Activated B cell treated with CpG ODN at 0.5 μM for 24 hours (primary cell): ENCODE data around the gene AOC2. TPM values are rescaled to one million over a fixed set of nuclear protein-coding genes. Genes with fewer than 3 reads are reported as not detected.

Experiments
- ATAC-seq: fragments of 200-7000 bp; cut with Tn5 transposase; one replicate; pipeline ENCODE4 v1.10.0; 2021; ENCODE audit warnings: low read depth, mild to moderate bottlenecking, moderate library complexity
- CTCF ChIA-PET: fragments of 350-600 bp; sonication (Branson Sonifier 250); formaldehyde crosslinking; loops from one replicate; lab custom pipeline; 2021; ENCODE audit warnings: antibody characterized with exemption; lab: Charles Lee
- POLR2A ChIA-PET: fragments of 350-600 bp; sonication (Branson Sonifier 250); formaldehyde crosslinking; loops from one replicate; lab custom pipeline; 2021; ENCODE audit warnings: antibody characterized with exemption; lab: Charles Lee
- DNase-seq: peaks from one replicate; pipeline ENCODE4 v3.0.0; 2022
- H3K27ac Mint-ChIP-seq: one replicate; pipeline ENCODE4 v1.8.0; 2020; ENCODE audit warnings: mixed read lengths
- H3K27me3 Mint-ChIP-seq: one replicate; pipeline ENCODE4 v1.8.0; 2021; ENCODE audit warnings: mixed read lengths
- H3K36me3 Mint-ChIP-seq: one replicate; pipeline ENCODE4 v1.8.0; 2021; ENCODE audit warnings: low read depth, mixed read lengths
- H3K4me1 Mint-ChIP-seq: one replicate; pipeline ENCODE4 v1.8.0; 2021; ENCODE audit warnings: mixed read lengths
- H3K4me3 Mint-ChIP-seq: one replicate; pipeline ENCODE4 v1.8.0; 2020; ENCODE audit warnings: mild to moderate bottlenecking, mixed read lengths
- H3K9me3 Mint-ChIP-seq: one replicate; pipeline ENCODE4 v1.8.0; 2020; ENCODE audit warnings: mixed read lengths
- intact Hi-C: fragments of 100-400 bp; cut with micrococcal nuclease; formaldehyde crosslinking; loops from one replicate; pipeline ENCODE4 v1.15.1; 2024
- total RNA-seq: library from RNA; stranded (reverse); gene quantifications from 2 replicates; pipeline ENCODE4 v1.2.3, GENCODE V29; 2022
- TF ChIP-seq, protein P1 (sequence below): fragments of 200-600 bp; IDR thresholded peaks from one replicate; pipeline ENCODE4 v1.8.0; 2022; ENCODE audit warnings: antibody characterized with exemption, mild to moderate bottlenecking

The AOC2 gene
- 2.0 and 3.9 TPM in 2 replicates for total RNA-seq

DNA sequence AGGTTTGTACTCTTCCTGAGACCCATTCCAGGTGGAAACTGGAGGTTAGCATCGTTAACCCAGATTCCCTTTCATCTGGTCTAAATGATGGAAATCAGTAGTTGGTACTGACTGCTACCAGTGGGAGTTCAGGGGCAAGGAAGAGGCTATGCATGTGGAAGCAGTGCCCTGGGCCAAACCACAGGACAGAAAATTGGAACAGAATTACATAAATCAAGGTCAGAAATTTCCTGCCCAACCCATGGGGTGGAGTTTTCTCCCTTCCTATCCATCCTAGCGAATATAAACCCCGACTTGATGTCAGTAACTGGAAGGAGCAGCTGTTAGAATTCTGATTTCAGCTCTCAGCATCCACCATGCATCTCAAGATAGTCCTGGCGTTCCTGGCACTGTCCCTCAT lies at the start of gene AOC2:
TSS of gene AOC2 (plus strand) at position 310 of the 400 bp plus-strand sequence. CDS start at position 357, 47 bp downstream.
- peaks cover 63% of the 10 kb centered on the region for H3K36me3 Mint-ChIP-seq
- POLR2A ChIA-PET = interaction anchor here (1.3 to 2.1 kb wide), 3 partner anchors 154 to 471 kb away, joined by 3 to 8 read pairs (median 5); partner anchors contain the start of genes RPL27 and TMEM106A

DNA sequence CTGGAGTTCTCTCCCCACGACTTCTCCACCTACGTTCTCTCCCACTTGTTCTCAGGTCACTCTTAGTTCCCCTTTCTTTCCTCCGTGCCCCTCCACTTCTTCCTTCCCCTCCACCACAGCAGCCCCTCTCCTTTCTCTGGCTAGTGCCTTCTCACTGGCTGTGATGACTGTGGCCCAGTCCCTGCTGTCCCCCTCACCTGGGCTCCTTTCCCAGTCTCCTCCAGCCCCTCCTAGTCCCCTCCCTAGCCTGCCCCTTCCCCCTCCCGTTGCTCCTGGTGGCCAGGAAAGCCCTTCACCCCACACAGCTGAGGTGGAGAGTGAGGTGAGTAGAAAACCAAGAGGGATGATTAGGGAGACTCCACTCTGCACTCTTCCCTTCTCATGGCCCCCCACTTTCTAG lies 49.3 kb upstream of the AOC2 start:
- no peak for DNase-seq
- no peaks in the 10 kb centered on the region for H3K9me3 Mint-ChIP-seq
- ChIA-PET CTCF (no interaction called here), POLR2A (no interaction called here)
- no peak overlapping the region for H3K4me3 Mint-ChIP-seq
- peaks cover 11% of the 10 kb centered on the region for H3K36me3 Mint-ChIP-seq
- peaks cover 28% of the 10 kb centered on the region for H3K4me1 Mint-ChIP-seq
- peaks cover 3% of the 10 kb centered on the region for H3K27me3 Mint-ChIP-seq
- intact Hi-C loops = no loop called here
- ATAC-seq = no peak
- TF ChIP-seq, protein P1, sequence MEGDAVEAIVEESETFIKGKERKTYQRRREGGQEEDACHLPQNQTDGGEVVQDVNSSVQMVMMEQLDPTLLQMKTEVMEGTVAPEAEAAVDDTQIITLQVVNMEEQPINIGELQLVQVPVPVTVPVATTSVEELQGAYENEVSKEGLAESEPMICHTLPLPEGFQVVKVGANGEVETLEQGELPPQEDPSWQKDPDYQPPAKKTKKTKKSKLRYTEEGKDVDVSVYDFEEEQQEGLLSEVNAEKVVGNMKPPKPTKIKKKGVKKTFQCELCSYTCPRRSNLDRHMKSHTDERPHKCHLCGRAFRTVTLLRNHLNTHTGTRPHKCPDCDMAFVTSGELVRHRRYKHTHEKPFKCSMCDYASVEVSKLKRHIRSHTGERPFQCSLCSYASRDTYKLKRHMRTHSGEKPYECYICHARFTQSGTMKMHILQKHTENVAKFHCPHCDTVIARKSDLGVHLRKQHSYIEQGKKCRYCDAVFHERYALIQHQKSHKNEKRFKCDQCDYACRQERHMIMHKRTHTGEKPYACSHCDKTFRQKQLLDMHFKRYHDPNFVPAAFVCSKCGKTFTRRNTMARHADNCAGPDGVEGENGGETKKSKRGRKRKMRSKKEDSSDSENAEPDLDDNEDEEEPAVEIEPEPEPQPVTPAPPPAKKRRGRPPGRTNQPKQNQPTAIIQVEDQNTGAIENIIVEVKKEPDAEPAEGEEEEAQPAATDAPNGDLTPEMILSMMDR = no peak
- H3K27ac Mint-ChIP-seq = no peak overlapping the region

More for the DNA sequence above, at the start of gene AOC2:
- H3K27ac Mint-ChIP-seq = no peak within 1 kb of the TSS
- CTCF ChIA-PET = interaction anchor here (1.5 to 2.5 kb wide), 3 partner anchors 85 to 328 kb away, joined by 3 to 19 read pairs (median 7); partner anchors contain the start of gene RPL27
- H3K27me3 Mint-ChIP-seq = no peaks in the 10 kb centered on the region
- no peaks in the 10 kb centered on the region for H3K9me3 Mint-ChIP-seq
- H3K4me3 Mint-ChIP-seq = no peak within 1 kb of the TSS
- peaks cover 17% of the 10 kb centered on the region for H3K4me1 Mint-ChIP-seq
- ATAC-seq (no peak), DNase-seq (no peak)
- TF ChIP-seq, protein P1 = no peak
- intact Hi-C loops = loop anchor here (5.0 kb wide), 1 partner anchor 493 kb away; no protein-coding TSS in a partner anchor

DNA sequence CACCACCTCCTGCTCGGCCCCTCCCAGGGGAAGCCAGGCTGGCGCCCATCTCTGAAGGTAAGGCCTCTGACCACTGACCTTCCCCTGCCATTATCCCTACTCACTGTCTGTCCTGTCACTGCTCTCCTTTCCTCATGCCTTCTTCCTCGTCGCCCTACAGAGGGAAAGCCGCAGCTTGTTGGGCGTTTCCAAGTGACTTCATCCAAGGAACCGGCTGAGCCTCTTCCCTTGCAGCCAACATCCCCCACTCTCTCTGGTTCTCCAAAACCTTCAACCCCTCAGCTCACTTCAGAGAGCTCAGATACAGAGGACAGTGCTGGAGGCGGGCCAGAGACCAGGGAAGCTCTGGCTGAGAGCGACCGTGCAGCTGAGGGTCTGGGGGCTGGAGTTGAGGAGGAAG lies 48.9 kb upstream of the AOC2 start:
- DNase-seq (no peak), ATAC-seq (no peak)
- intact Hi-C loops = no loop called here
- CTCF ChIA-PET = no interaction called here
- no peaks in the 10 kb centered on the region for H3K9me3 Mint-ChIP-seq
- POLR2A ChIA-PET = interaction anchor here (0.6 to 0.8 kb wide), 2 partner anchors 51 to 521 kb away, joined by 3 to 7 read pairs; no protein-coding TSS in a partner anchor
- H3K27ac Mint-ChIP-seq = no peak overlapping the region
- H3K36me3 Mint-ChIP-seq = peaks cover 11% of the 10 kb centered on the region
- peaks cover 28% of the 10 kb centered on the region for H3K4me1 Mint-ChIP-seq
- peak overlapping the region; percentile 16 for H3K4me3 Mint-ChIP-seq
- peaks cover 2% of the 10 kb centered on the region for H3K27me3 Mint-ChIP-seq
- TF ChIP-seq, protein P1 = no peak

DNA sequence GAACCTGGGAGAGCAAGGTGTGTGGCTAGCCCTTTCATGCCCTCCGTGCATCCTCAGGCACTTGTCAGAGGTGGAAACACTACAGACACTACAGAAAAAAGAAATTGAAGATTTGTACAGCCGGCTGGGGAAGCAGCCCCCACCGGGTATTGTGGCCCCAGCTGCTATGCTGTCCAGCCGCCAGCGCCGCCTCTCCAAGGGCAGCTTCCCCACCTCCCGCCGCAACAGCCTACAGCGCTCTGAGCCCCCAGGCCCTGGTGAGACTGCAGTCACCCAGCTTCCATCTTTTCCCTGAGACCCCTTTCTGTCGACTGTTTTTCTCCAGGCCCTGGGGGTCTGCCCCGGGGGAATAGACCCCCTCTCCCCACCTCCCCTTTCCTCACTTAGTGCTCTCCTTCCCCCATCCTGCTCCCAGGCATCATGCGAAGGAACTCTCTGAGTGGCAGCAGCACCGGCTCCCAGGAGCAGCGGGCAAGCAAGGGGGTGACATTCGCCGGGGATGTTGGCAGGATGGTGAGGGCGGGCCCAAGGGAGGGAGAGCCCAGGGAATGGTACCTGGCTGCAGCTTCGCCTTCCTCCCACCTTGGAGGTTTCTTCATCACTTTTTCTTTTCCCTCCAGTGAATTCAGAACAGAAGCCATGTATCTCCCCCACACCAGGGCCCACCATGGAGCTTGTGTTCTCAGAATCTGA lies 48.2 kb upstream of the AOC2 start:
- POLR2A ChIA-PET = interaction anchor here (0.6 to 0.8 kb wide), 2 partner anchors 52 to 520 kb away, joined by 3 to 7 read pairs; no protein-coding TSS in a partner anchor
- TF ChIP-seq, protein P1 = no peak
- no peak overlapping the region for H3K27ac Mint-ChIP-seq
- intact Hi-C loops = no loop called here
- DNase-seq (no peak), ATAC-seq (no peak)
- peaks cover 11% of the 10 kb centered on the region for H3K36me3 Mint-ChIP-seq
- H3K4me3 Mint-ChIP-seq = no peak overlapping the region
- H3K27me3 Mint-ChIP-seq = no peaks in the 10 kb centered on the region
- no peaks in the 10 kb centered on the region for H3K9me3 Mint-ChIP-seq
- H3K4me1 Mint-ChIP-seq = peaks cover 28% of the 10 kb centered on the region
- CTCF ChIA-PET = no interaction called here
